HG03196 (cell line): ENCODE data around the gene ACOT11.
"Not testable (repeated sequence)": the region's sequence is repeated elsewhere in the genome, so short reads cannot be mapped to it uniquely, and the experiment has no call there.

ENCODE experiments used
- ATAC-seq: cut with Tn5 transposase; IDR thresholded peaks from one replicate; pipeline ENCODE4 v1.9.1; 2021; ENCODE audit not compliant: unreplicated experiment

Gene ACOT11

DNA sequence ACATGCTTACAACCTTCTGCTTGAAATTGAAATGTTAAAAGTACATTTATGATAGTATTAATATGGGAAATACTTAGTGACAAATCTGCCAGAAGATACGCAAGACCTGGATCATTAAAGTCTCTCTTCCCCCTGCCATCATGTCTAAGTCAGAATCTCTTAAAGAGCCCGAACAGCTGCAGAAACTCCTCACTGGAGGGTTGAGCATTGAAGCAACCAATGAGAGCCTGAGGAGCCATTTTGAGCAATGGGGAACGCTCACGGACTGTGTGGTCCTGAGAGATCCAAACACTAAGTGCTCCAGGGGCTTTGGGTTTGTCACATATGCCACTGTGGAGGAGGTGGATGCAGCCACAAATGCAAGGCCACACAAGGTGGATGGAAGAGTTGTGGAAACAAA, 11.4 kb upstream of the ACOT11 start:
- not testable (repeated sequence) for ATAC-seq

GRCh38 chr1:54537611-54538010, 10.4 kb upstream of the ACOT11 start:
- no peak for ATAC-seq

DNA sequence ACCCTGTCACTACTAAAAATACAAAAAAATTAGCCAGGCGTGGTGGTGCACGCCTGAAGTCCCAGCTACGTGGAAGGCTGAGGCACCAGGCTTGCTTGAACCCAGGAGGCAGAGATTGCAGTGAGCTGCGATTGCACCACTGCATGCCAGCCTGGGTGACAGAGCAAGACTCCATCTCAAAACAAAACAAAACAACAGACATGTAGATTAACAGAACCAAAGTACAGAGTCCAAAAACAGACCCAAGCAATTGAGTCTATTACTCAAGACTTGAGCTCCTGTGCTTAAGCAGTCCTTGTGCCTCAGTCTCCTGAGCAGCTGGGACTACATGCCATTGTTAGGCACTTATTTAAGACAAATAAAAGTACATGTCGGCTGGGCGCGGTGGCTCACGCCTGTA, 9.5 kb upstream of the ACOT11 start:
- no peak for ATAC-seq

DNA sequence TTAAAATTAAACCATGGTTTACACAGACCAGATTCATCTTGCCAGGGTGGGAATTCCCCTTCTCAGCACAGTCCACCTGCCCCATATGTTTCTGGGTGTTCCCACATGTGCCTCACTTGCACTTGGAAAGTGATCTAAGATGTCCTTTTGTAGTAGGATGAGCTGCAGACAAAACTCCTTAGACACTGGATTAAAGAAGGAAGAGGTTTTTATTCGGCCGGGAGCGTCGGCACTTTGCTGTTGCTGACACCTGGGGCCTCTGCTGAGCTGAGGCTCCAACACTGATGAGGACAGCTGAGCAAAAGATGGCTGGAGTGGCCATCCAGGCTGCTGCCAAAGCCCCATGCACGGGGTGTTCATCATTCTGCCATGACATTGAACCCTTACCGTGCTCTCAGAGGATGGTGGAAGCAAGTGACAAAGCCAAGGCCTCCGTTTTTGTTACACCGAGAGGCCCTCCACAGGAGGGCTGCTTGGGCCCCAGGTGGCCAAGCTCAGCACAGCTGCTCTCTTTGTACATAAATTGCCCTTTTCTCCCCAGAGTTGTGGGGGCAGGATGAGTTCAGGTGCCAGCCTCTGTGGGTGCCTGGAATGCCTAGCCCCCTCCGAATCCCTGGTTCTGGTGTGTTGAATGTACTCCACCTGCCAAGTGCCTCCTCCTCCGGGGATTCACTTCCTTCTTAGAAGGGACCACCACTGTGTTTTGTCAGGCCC, 7.3 kb upstream of the ACOT11 start:
- ATAC-seq, result no peak

DNA sequence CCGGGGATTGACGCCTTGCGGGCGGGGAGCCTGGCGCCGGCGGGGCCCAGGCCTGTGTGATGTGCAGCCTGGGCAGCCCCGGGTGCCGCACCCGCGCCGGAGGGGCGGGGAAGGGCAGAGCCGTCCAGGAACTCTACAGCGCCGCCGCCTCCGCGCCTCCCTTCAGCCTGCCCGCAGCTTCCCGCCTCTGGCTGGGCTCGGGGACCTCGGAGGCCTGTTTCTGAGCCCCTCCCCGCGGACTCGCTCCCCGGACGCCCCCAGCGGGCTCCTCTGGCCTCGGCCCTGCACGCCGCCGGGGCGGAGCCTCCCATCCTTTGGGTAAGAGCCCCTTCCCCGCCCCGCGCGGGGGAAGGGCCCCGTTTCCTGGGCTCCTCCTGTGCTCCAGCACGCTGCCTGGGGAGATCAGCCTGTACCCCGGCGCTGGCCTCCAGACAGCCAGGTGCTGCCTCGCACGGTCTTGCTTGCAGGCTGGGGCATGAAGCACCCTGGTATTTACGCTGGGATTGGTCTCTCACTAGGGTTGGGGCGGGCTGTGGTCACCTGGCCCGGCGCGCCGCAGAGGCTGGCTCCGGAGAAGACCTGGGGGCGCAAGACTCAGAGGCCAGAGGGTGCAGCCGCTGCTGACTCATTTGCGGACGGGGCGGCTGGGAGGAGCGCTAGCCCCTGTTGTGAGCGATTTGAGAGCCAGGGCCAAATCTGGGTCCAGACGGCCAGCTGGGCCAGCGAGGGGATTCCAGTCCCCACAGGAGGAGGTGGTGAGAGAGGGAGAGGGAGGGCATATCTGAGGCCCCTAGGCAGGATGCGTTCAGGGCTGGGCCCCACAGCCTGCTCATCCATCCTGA, 5.7 kb upstream of the ACOT11 start:
- ATAC-seq, result peak; percentile 54

- ATAC-seq, result no peak
Observed at GRCh38 chr1:54542962-54543539, 5.0 kb upstream of the ACOT11 start.

DNA sequence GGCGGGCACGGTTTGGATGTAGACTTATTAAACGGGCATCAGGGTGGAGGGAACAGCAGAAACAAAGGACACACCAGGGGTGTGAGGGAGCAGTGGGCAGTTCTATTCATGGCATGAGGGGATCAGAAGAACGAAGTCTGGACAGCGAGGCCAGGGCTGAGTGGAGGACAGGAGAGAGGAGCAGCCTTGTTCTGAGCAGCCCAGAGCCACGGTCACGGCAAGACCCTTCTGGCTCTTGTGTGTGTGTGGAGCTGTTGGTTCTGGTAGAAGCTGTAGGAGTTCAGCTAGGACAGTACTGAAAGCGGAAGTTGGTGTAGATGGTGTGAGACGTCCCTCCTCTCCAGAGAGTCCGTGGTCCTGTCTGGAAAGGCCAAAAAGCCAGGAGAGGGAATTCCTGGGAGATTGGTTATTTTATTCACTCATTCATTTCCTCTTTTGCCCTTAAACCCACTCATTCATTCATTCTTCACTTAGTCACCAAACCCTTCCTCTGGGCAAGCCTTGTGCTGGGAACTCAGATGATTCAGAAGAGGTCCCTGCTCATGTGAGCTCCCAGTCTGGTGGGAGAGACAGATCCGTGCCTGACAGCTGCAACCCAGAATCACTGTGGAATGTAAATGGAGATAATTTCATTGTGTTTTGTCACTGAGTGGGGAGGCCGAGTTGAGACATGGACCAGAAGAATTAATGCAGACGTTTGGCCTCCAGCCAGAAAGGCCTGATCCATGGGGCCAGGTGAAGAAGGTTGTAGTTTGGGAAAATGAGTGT, 4.1 kb upstream of the ACOT11 start:
- no peak for ATAC-seq

DNA sequence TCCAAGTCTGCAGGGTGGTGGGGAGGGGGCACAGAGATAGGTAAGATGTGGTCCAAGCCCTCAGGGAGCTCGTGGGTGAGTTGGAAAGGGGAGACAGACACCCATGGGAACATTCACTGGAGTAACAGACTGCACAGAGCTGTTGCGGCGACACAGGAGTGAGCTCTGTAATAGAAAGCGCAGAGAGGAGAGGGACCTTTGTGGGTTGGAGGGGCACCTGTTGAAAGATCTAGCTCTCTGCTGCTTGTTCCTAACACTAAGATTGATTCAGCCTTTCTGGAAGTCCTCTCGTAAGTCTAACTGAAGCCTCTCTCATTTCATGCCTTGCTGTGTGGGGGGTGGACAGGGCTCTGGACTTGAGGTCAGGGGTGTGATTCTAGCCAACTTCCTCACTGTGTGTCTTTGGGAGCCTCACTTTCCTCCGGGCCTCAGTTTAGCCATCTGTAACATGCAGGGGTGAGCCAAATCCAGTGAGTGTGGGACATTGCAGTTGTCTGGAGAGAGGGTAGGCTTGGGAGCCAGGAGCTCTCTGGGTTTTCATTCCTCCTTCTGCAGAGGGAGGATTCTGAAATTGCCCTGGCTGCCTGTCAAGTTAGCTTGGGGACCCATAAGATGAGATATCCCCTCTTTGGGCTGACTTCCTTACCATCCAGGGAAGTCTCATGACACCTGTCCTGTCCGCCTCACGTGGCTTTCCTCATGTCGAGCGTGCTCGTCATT, 2.0 kb upstream of the ACOT11 start:
- no peak for ATAC-seq

DNA sequence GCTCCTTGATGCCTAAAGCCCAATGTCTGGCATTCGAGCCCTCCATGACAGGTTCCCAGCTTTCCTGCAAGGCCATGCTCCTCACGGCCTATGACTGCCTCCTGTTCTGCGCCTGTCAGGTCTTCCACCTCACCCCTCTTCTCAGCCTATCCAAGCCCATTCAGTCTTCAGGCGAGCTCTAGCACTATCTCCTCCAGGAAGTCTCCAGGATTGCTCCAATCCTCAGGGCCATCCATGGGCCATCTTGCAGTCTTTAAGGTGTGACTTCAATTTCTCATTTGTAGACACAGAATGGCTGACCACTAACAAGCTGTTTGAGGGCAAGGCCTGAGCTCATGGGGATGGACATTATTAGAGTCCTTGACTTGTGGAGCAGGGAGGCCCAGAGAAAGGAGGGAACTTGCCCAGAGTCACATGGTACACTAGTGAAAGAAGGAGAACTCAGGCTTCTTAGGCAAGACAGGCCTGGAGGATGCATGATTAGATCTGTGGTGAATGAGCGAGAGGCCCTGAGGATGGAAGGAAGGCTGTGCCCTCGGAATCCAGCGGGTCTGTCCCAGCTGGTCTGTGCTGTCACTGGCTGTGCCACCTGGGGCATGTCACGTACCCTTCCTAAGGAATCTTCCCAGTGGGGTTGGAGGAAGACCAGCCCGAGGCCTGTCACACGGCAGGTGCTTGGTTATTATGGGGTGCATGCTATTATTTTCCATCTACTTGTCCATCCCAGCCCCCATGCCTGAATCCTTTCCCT, 1.2 kb upstream of the ACOT11 start:
- ATAC-seq, result no peak

DNA sequence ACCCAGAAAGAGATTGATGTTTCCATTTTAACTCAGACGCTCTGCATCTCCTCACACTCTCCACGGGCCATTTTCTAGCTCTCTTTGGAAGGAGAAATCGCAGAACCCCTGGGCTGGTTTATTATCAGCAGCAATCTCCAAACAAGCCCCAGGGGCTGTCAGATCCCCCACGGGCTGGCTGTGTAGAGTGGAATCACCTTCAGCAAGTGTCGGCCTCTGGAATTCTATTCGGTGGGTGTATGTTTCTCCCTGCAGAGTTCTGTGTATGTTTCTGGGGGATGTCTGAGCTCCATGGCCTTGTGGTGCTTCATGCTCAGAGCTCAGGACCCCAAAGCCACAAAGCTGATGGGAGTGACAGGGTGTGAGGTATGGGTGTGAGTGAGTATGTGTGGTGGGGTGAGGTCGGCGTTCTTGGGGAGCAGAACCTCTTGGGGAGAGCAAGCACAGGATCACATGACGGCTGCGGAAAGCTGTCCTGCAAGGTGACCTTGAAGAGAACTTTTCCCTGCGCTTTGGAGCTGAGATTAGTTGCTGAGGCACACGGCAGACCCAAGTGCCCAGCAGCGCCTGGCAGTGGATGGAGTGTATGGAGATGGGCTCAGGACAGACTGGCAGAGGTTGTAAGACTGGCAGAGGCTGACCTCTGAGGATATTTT, 489 bp downstream of the ACOT11 start:
- ATAC-seq, result no peak

GRCh38 chr1:54549181-54549924, 1.3 kb downstream of the ACOT11 start:
- no peak for ATAC-seq

GRCh38 chr1:54551891-54552290, 3.9 kb downstream of the ACOT11 start:
- ATAC-seq, result no peak

- ATAC-seq, result no peak
Observed at GRCh38 chr1:54553602-54554313, 5.7 kb downstream of the ACOT11 start.

DNA sequence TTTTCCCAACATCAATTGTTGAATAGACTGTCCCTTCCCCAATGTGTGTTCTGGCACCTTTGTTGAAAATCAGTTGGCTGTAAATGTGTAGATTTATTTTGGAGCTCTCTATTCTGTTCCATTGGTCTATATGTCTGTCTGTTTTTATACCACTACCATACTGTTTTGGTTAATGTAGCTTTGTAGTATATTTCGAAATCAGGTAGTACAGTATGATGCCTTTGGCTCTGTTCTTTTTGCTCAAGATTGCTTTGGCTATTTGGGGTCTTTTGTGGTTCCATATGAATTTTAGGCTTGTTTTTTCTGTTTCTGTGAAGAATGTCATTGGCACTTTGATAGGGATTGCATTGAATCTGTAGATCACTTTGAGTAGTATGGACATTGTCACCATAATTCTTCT, 8.1 kb downstream of the ACOT11 start:
- no peak for ATAC-seq

DNA sequence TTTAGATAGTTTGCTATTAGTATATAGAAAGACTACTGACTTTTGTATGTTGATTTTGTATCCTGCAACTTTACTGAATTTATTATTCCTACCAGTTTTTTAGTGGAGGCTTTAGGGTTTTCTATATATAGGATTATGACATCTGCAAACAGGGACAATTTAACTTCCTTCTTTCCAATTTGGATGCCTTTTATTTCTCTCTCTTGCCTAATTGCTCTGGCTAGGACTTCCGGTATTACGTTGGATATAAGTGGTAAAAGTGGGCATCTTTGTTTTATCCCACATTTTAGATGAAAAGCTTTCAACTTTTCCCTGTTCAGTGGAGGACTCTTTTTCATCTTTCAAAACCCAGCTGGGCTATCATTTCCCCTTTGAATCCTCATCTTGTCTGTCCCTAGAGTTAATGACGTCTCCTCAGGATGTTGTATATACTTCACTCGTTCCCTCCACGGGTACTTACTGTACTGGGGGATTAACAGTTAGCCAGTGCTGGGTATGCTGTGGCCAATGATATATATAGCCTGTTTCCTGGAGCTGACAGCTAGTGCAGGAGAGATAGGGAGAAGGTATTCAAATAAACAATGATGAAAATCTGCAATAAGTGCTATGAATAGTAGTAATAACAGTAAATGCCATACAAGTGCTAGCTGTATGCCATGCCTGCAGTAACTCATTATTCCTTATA, 9.8 kb downstream of the ACOT11 start:
- ATAC-seq, result no peak

GRCh38 chr1:54558434-54559030, 10.5 kb downstream of the ACOT11 start:
- ATAC-seq, result no peak

DNA sequence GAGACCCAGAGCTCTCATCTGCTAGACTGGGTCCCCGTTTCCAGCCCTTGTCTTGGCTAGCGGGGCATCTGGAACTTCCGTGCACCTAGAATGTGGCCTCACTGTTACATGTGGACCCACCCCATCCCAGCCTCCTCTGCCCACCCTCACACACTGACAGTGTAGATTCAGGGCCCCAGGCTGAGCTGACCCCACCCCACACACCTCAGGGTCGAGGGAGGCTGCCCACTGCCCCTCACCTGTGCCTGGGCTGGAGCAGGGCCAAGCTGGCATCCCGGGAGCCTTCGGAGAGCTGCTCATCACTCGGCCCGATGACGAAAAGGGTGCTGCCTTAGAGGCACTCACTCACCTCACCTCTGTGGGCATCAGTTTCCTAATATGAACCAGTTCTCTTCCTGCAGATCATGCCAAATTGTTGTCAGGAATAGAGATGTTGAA, 11.1 kb downstream of the ACOT11 start:
- ATAC-seq, result no peak
